Uterus (tissue), 2 donors: ENCODE measurements around the gene TLK2.

ENCODE experiments used
- CTCF ChIP-seq, 4 experiments: fragments of 200-600 bp in 2 of 4; fragments of 450-650 bp in 2 of 4; sonication (generic) in 2 of 4; IDR thresholded peaks; one replicate each; pipeline ENCODE4 v1.5.1; 2016 to 2019; ENCODE audit warnings: antibody characterized with exemption in 4 of 4, mild to moderate bottlenecking in 2 of 4, moderate library complexity in 1 of 4
- POLR2A ChIP-seq, 2 donors: fragments of 450-650 bp; IDR thresholded peaks; one replicate each; pipeline ENCODE4 v1.6.1; 2016; ENCODE audit warnings: antibody characterized with exemption in 2 of 2, mild to moderate bottlenecking in 1 of 2, moderate library complexity in 1 of 2

GRCh38 chr17:62625870-62626200 lies 147.2 kb downstream of the TLK2 start:
- TF ChIP-seq CTCF (IDR thresholded peaks at IDR 0.05) (no peak), POLR2A (IDR thresholded peaks at IDR 0.05) (no peak)
